GM23338 (cell line): ENCODE results near the gene PEX10. TPM values are rescaled to one million over a fixed set of nuclear protein-coding genes. Genes with fewer than 3 reads are reported as not detected.

Source experiments
- ATAC-seq: fragments of 200-7000 bp; cut with Tn5 transposase; 3 replicates; pipeline ENCODE4 v1.9.1; 2020
- DNase-seq: peaks from one replicate; pipeline ENCODE4 v3.0.0-alpha.2; 2015; ENCODE audit warnings: low spot score
- H2AFZ ChIP-seq: fragments of 200-600 bp; sonication (generic); 2 replicates; pipeline ENCODE4 v1.8.0; 2016; ENCODE audit warnings: antibody characterized with exemption, mild to moderate bottlenecking, moderate library complexity
- H3F3A ChIP-seq: fragments of 200-600 bp; sonication (generic); replicated peaks from 2 replicates; pipeline ENCODE4 v1.8.0; 2017; ENCODE audit warnings: antibody characterized with exemption, mixed run types, low read depth
- H3K27ac ChIP-seq: fragments of 200-600 bp; sonication (generic); 2 replicates; pipeline ENCODE4 v1.6.1; 2016; ENCODE audit warnings: low read depth
- H3K27me3 ChIP-seq: fragments of 200-600 bp; sonication (generic); 2 replicates; pipeline ENCODE4 v1.8.0; 2016; ENCODE audit warnings: mild to moderate bottlenecking, mixed run types, moderate library complexity; ENCODE audit not compliant: insufficient read depth
- H3K36me3 ChIP-seq: fragments of 200-600 bp; sonication (generic); 2 replicates; pipeline ENCODE4 v1.8.0; 2016; ENCODE audit warnings: mild to moderate bottlenecking; ENCODE audit not compliant: insufficient read depth
- H3K4me1 ChIP-seq: fragments of 200-600 bp; sonication (generic); 2 replicates; pipeline ENCODE4 v1.8.0; 2016; ENCODE audit warnings: mild to moderate bottlenecking, moderate library complexity; ENCODE audit not compliant: insufficient read depth
- H3K4me2 ChIP-seq: fragments of 200-600 bp; sonication (generic); 2 replicates; pipeline ENCODE4 v1.7.1; 2017; ENCODE audit warnings: mixed run types
- H3K4me3 ChIP-seq: fragments of 200-600 bp; sonication (generic); 2 replicates; pipeline ENCODE4 v1.6.1; 2016; ENCODE audit warnings: mixed run types
- H3K79me2 ChIP-seq: fragments of 200-600 bp; sonication (generic); replicated peaks from 2 replicates; pipeline ENCODE4 v1.8.0; 2017; ENCODE audit warnings: mild to moderate bottlenecking; ENCODE audit not compliant: insufficient read depth
- H3K9me2 ChIP-seq: fragments of 200-600 bp; sonication (generic); 2 replicates; pipeline ENCODE4 v1.8.0; 2017; ENCODE audit not compliant: insufficient read depth
- H4K20me1 ChIP-seq: fragments of 200-600 bp; sonication (generic); replicated peaks from 2 replicates; pipeline ENCODE4 v1.8.0; 2017; ENCODE audit warnings: mild to moderate bottlenecking; ENCODE audit not compliant: insufficient read depth
- H3K27ac Mint-ChIP-seq: 2 replicates; pipeline ENCODE4 v1.8.0; 2020; ENCODE audit warnings: inconsistent platforms, mild to moderate bottlenecking, moderate library complexity, mixed read lengths
- H3K27me3 Mint-ChIP-seq: 3 replicates; pipeline ENCODE4 v1.8.0; 2022; ENCODE audit warnings: low read depth, mild to moderate bottlenecking, moderate library complexity, mixed read lengths, inconsistent platforms; ENCODE audit not compliant: insufficient read depth, poor library complexity
- H3K36me3 Mint-ChIP-seq: 3 replicates; pipeline ENCODE4 v1.8.0; 2021; ENCODE audit warnings: low read depth, mild to moderate bottlenecking, inconsistent platforms, moderate library complexity, mixed read lengths
- H3K4me1 Mint-ChIP-seq: 3 replicates; pipeline ENCODE4 v1.8.0; 2020; ENCODE audit warnings: mild to moderate bottlenecking, inconsistent platforms, mixed read lengths
- H3K4me3 Mint-ChIP-seq: 3 replicates; pipeline ENCODE4 v1.8.0; 2021; ENCODE audit warnings: moderate library complexity, mild to moderate bottlenecking, inconsistent platforms, mixed read lengths
- H3K9me3 Mint-ChIP-seq: 3 replicates; pipeline ENCODE4 v1.8.0; 2020; ENCODE audit warnings: moderate library complexity, mild to moderate bottlenecking, inconsistent platforms, mixed read lengths
- CREB1 ChIP-seq: fragments of 250-450 bp; sonication (Bioruptor Pico); IDR thresholded peaks from 2 replicates; pipeline ENCODE4 v1.5.0; 2020; ENCODE audit warnings: low read depth, mild to moderate bottlenecking, moderate library complexity
- EZH2 ChIP-seq: fragments of 200-600 bp; sonication (generic); IDR thresholded peaks from one replicate; pipeline ENCODE4 v1.8.0; 2017; ENCODE audit warnings: antibody characterized with exemption, mild to moderate bottlenecking, low read depth; ENCODE audit not compliant: unreplicated experiment
- EZH2phosphoT487 ChIP-seq: fragments of 200-600 bp; sonication (generic); IDR thresholded peaks from one replicate; pipeline ENCODE4 v1.8.1; 2018; ENCODE audit warnings: antibody characterized with exemption; ENCODE audit not compliant: unreplicated experiment
- JUNB ChIP-seq: IDR thresholded peaks from one replicate; pipeline ENCODE4 v1.6.1; 2016; ENCODE audit warnings: antibody characterized with exemption; ENCODE audit not compliant: unreplicated experiment
- STAT1 ChIP-seq: IDR thresholded peaks from one replicate; pipeline ENCODE4 v1.6.1; 2016; ENCODE audit warnings: antibody characterized with exemption; ENCODE audit not compliant: unreplicated experiment
- ZNF331 ChIP-seq: fragments of 250-450 bp; sonication (Bioruptor Pico); IDR thresholded peaks from 2 replicates; pipeline ENCODE4 v1.5.0; 2020; ENCODE audit warnings: low read depth, mild to moderate bottlenecking, moderate library complexity
- polyA plus RNA-seq: library from polyadenylated mRNA; unstranded; fragments of >200 nt; fragmentation: Nextera tagmentation; extraction: Ambion mirVana; gene quantifications from 2 replicates; pipeline ENCODE4 v1.2.1, GENCODE V29; 2016
- total RNA-seq: library from RNA; depleted of rRNA; stranded (reverse); fragments of >200 nt; shearing (Covaris generic); gene quantifications from 2 replicates; pipeline ENCODE4 v1.2.3, GENCODE V29; 2014
- TF ChIP-seq, protein P1 (sequence below): fragments of 250-450 bp; sonication (Bioruptor Pico); IDR thresholded peaks from 2 replicates; pipeline ENCODE4 v1.5.0; 2020; ENCODE audit warnings: mild to moderate bottlenecking, moderate library complexity
- TF ChIP-seq, protein P2 (sequence below), 2 experiments: fragments of 200-600 bp in 1 of 2; sonication (generic) in 1 of 2; conservative IDR thresholded peaks; 2 replicates each; pipeline versions ENCODE4 v1.5.1 to v1.6.1; 2016 to 2017; ENCODE audit warnings: antibody characterized with exemption in 2 of 2, low read depth in 2 of 2, mild to moderate bottlenecking in 2 of 2, moderate library complexity in 1 of 2
- TF ChIP-seq, protein P3 (sequence below): IDR thresholded peaks from one replicate; pipeline ENCODE4 v1.6.1; 2018; ENCODE audit warnings: antibody characterized with exemption; ENCODE audit not compliant: unreplicated experiment

PEX10 gene
- total and polyA plus RNA-seq, 2 experiments from 2014 or later = 15.0 to 53.9 TPM

DNA sequence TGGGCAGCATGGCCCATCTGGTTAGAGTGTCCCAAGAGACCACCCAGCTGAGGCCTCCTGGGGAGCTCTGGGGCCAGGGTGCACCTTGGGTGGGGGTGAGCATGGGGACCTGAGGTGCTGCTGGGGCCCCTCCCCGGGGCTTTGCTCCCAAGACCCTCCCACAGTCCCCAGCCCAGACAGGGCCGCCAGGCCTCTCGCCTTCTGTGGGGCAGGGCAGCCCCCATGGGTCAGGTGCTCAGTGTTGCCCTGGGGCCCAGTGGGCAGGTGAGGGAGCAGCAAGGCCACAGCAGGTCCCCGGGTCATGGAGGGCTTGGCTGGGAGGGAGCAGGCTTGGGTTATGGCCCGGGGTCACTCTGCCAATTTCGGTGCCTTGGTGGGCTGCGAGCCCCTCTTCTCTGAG, 24.5 kb upstream of the PEX10 start:
- ATAC-seq = no peak
- Mint-ChIP-seq H3K27ac (no peak overlapping the region), H3K4me1 (no peaks in the 10 kb centered on the region), H3K27me3 (peaks cover 2% of the 10 kb centered on the region), H3K4me3 (no peak overlapping the region), H3K9me3 (no peaks in the 10 kb centered on the region), H3K36me3 (no peaks in the 10 kb centered on the region)
- Histone ChIP-seq H3K4me2 (no peak overlapping the region), H3K36me3 (no peaks in the 10 kb centered on the region), H3K9me2 (no peaks in the 10 kb centered on the region), H4K20me1 (no peaks in the 10 kb centered on the region), H3K27me3 (no peaks in the 10 kb centered on the region), H2AFZ (no peak overlapping the region), H3F3A (no peaks in the 10 kb centered on the region), H3K4me3 (no peak overlapping the region), H3K27ac (no peak overlapping the region), H3K79me2 (no peaks in the 10 kb centered on the region), H3K4me1 (no peaks in the 10 kb centered on the region)
- no peak for DNase-seq
- TF ChIP-seq EZH2 = no peak
- no peak for TF ChIP-seq ZNF331 (CRISPR knock-in tag)
- no peak for TF ChIP-seq CREB1 (CRISPR knock-in tag)
- no peak for TF ChIP-seq JUNB
- TF ChIP-seq, protein P1, sequence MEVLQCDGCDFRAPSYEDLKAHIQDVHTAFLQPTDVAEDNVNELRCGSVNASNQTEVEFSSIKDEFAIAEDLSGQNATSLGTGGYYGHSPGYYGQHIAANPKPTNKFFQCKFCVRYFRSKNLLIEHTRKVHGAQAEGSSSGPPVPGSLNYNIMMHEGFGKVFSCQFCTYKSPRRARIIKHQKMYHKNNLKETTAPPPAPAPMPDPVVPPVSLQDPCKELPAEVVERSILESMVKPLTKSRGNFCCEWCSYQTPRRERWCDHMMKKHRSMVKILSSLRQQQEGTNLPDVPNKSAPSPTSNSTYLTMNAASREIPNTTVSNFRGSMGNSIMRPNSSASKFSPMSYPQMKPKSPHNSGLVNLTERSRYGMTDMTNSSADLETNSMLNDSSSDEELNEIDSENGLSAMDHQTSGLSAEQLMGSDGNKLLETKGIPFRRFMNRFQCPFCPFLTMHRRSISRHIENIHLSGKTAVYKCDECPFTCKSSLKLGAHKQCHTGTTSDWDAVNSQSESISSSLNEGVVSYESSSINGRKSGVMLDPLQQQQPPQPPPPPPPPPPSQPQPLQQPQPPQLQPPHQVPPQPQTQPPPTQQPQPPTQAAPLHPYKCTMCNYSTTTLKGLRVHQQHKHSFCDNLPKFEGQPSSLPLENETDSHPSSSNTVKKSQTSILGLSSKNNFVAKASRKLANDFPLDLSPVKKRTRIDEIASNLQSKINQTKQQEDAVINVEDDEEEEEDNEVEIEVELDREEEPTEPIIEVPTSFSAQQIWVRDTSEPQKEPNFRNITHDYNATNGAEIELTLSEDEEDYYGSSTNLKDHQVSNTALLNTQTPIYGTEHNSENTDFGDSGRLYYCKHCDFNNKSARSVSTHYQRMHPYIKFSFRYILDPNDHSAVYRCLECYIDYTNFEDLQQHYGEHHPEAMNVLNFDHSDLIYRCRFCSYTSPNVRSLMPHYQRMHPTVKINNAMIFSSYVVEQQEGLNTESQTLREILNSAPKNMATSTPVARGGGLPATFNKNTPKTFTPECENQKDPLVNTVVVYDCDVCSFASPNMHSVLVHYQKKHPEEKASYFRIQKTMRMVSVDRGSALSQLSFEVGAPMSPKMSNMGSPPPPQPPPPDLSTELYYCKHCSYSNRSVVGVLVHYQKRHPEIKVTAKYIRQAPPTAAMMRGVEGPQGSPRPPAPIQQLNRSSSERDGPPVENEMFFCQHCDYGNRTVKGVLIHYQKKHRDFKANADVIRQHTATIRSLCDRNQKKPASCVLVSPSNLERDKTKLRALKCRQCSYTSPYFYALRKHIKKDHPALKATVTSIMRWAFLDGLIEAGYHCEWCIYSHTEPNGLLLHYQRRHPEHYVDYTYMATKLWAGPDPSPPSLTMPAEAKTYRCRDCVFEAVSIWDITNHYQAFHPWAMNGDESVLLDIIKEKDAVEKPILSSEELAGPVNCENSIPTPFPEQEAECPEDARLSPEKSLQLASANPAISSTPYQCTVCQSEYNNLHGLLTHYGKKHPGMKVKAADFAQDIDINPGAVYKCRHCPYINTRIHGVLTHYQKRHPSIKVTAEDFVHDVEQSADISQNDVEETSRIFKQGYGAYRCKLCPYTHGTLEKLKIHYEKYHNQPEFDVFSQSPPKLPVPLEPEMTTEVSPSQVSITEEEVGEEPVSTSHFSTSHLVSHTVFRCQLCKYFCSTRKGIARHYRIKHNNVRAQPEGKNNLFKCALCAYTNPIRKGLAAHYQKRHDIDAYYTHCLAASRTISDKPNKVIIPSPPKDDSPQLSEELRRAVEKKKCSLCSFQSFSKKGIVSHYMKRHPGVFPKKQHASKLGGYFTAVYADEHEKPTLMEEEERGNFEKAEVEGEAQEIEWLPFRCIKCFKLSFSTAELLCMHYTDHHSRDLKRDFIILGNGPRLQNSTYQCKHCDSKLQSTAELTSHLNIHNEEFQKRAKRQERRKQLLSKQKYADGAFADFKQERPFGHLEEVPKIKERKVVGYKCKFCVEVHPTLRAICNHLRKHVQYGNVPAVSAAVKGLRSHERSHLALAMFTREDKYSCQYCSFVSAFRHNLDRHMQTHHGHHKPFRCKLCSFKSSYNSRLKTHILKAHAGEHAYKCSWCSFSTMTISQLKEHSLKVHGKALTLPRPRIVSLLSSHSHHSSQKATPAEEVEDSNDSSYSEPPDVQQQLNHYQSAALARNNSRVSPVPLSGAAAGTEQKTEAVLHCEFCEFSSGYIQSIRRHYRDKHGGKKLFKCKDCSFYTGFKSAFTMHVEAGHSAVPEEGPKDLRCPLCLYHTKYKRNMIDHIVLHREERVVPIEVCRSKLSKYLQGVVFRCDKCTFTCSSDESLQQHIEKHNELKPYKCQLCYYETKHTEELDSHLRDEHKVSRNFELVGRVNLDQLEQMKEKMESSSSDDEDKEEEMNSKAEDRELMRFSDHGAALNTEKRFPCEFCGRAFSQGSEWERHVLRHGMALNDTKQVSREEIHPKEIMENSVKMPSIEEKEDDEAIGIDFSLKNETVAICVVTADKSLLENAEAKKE (CRISPR knock-in tag) = no peak
- no peak for TF ChIP-seq EZH2phosphoT487
- TF ChIP-seq, protein P2, sequence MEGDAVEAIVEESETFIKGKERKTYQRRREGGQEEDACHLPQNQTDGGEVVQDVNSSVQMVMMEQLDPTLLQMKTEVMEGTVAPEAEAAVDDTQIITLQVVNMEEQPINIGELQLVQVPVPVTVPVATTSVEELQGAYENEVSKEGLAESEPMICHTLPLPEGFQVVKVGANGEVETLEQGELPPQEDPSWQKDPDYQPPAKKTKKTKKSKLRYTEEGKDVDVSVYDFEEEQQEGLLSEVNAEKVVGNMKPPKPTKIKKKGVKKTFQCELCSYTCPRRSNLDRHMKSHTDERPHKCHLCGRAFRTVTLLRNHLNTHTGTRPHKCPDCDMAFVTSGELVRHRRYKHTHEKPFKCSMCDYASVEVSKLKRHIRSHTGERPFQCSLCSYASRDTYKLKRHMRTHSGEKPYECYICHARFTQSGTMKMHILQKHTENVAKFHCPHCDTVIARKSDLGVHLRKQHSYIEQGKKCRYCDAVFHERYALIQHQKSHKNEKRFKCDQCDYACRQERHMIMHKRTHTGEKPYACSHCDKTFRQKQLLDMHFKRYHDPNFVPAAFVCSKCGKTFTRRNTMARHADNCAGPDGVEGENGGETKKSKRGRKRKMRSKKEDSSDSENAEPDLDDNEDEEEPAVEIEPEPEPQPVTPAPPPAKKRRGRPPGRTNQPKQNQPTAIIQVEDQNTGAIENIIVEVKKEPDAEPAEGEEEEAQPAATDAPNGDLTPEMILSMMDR (conservative IDR thresholded peaks at IDR 0.05; ENCODE audit: low read depth in 2 of 2) = no peak
- TF ChIP-seq STAT1 = no peak
- TF ChIP-seq, protein P3, sequence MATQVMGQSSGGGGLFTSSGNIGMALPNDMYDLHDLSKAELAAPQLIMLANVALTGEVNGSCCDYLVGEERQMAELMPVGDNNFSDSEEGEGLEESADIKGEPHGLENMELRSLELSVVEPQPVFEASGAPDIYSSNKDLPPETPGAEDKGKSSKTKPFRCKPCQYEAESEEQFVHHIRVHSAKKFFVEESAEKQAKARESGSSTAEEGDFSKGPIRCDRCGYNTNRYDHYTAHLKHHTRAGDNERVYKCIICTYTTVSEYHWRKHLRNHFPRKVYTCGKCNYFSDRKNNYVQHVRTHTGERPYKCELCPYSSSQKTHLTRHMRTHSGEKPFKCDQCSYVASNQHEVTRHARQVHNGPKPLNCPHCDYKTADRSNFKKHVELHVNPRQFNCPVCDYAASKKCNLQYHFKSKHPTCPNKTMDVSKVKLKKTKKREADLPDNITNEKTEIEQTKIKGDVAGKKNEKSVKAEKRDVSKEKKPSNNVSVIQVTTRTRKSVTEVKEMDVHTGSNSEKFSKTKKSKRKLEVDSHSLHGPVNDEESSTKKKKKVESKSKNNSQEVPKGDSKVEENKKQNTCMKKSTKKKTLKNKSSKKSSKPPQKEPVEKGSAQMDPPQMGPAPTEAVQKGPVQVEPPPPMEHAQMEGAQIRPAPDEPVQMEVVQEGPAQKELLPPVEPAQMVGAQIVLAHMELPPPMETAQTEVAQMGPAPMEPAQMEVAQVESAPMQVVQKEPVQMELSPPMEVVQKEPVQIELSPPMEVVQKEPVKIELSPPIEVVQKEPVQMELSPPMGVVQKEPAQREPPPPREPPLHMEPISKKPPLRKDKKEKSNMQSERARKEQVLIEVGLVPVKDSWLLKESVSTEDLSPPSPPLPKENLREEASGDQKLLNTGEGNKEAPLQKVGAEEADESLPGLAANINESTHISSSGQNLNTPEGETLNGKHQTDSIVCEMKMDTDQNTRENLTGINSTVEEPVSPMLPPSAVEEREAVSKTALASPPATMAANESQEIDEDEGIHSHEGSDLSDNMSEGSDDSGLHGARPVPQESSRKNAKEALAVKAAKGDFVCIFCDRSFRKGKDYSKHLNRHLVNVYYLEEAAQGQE = no peak
